NCI-H748 (cell line): ENCODE measurements around the gene RASGEF1B.

Source experiments
- DNase-seq: peaks from one replicate; lab custom pipeline; 2025; ENCODE audit not compliant: unreplicated experiment; lab: John Stamatoyannopoulos, UW

The RASGEF1B gene

GRCh38 chr4:81466841-81467671 is 4.7 kb downstream of the RASGEF1B start:
- peak; percentile 79 for DNase-seq

GRCh38 chr4:81465406-81466340 is 6.0 kb downstream of the RASGEF1B start:
- peak; percentile 93 for DNase-seq

DNA sequence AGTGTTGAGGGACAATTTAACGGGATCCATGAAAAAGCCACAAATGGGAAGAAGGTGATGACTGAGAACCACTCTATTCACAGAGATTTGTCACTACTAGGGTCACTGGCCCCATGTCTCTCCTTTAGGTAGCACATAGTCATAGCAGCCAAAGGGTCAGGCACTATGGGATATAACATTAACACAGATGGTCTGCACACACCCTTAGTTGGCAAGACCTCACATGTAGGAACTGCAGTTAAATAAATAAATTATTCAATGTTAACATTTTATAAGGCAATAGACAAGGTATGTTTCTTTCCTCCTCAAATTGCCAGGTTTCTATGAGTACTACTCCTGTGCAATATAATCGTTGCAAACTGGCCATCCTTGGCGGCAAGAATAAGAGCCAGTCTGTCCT is 10.9 kb downstream of the RASGEF1B start:
- no peak for DNase-seq

DNA sequence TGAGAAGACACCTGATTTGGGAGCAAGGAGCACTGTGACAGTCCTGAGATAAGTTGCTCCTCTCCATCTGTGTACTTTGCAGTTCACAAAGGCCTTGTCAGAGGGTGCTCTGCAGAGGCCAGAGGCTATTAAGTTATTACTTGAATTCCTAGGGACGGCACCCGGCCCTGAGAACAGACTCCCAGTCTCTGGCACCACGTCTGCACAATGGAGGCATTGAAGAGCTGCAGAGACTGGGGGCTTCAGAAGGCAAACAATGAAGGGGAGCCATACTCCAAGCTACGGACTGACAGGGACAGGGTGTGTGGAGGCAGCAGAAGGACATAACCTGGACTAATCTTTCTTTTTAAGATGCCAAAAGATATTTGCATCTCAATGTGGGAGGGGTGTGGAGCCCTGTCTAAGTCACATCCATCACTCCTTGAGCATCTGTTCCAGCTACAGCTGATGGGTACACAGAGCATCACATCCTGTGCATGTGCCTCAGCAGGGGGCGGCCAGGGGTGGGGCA is 11.5 kb downstream of the RASGEF1B start:
- peak; percentile 44 for DNase-seq

GRCh38 chr4:81459228-81459627 is 12.5 kb downstream of the RASGEF1B start:
- peak; percentile 16 for DNase-seq

DNA sequence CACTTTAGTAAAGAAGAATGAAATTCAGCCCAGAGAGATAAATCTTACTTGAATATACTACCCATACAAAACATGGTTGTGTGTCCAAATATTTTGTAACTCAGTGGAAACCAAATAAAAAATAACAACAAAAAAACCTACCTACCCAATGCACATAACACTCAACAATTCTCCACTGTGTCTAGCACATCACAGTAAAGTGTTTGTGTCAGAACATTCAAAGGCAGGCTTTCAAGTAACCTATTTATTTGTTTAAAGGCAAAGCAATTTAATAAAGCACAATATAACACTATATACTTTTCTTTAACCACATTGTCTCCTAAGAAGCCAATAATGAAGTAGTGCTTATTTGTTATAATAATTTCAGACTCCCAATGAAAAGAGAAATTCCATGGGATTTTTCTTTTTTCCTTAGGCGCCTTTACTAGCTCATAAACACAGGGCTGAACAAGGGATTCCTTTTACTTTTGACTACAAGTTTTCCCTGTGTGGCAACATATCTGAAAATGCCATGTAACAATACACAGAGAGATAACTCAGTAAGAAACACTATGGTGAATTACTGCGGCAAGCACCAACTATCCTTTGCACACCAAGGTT is 13.7 kb downstream of the RASGEF1B start:
- DNase-seq, result no peak

DNA sequence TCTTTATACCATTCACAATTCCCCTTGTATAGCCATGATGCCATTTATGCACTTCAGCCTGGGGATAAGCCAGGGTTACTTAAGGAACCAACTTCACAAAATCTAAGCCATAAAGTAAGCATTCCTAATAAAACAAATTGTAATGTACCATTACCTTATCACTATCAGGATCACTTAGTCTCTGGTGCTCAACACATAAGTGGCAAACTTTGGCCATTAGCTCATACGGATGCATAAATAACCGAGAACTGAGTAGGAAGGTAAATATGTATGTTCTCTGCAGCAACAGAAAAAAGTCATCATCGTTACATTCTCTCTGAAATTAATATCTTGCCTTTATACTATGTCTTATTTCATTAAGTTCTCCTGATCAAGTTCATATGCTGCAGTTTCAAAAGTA is 14.4 kb downstream of the RASGEF1B start:
- DNase-seq, result no peak

DNA sequence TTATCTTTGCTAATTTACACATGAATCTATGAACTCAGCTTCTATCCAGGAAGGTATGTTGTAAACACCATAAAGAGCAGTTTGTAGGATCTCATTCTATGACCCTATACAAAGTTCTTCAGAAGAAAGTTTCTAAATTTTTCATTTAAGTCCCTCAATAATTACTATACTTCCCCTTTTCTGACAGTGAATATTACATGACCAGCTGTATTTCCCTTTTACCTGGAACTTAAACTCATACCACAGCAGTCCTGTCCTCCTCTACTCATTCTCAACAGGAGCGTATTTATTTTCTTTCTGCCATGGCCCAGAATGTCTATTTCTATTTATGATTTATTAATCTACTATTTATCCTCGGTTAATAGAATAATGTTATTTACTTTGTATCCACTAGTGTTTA is 15.8 kb downstream of the RASGEF1B start:
- DNase-seq, result no peak

DNA sequence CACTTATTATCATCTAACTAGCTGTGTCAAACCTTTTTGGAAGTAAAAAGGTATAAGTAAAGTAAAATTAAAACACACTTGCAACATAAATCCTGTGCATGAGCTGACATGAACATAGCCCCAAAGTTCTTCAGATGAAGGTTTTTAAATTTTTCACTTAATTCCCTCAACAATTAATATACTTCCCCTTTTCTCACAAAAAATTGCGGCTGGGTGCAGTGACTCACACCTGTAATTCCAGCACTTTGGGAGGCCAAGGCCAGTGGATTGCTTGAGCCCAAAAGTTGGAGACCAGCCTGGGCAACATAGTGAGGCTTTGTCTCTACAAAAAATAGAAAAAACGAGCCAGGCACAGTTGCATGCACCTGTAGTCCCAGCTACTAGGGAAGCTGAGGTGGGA is 16.8 kb downstream of the RASGEF1B start:
- no peak for DNase-seq

DNA sequence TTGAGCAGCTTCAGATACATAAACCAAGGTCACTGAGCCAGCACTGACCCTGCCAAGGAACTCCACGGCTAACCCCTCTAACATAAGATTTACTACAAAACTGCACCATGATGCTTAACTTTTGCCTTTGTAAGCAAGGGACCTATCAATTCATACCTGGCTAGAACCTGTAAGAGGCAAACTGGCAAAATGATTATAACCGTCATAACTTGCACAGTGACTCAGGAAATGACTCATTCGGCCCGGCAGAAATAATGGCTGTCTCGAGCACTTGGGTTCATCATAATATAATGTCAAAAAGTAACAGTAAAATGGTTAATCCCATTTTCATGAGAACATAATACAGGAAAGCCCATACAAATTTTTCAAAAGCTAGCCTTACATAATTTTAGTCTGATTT is 17.2 kb downstream of the RASGEF1B start:
- DNase-seq, result no peak

- DNase-seq, result peak; percentile 1
Observed at GRCh38 chr4:81453024-81453423, 18.7 kb downstream of the RASGEF1B start.

- no peak for DNase-seq
Observed at GRCh38 chr4:81452452-81453006, 19.2 kb downstream of the RASGEF1B start.

GRCh38 chr4:81449015-81449414 is 22.7 kb downstream of the RASGEF1B start:
- DNase-seq, result no peak

GRCh38 chr4:81447566-81448229 is 24.0 kb downstream of the RASGEF1B start:
- no peak for DNase-seq

- no peak for DNase-seq
Observed at GRCh38 chr4:81446634-81447033, 25.1 kb downstream of the RASGEF1B start.

DNA sequence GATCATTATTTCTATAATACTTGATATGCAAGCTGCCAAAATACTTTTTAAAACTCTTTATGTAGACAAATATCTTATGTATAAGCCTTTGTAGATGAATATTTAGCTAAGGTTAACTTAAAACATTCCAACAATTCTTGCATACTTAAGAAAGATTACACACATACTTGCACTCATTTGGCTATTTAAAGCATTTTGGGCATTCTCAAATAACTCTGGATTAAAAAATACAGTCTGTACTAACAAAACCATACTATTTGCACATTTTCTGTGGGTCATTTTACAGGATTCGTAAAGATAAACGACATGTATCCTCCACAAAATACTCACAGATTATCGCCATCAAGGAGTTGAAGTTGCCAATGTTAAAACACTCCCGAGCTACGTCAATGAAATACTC is 26.5 kb downstream of the RASGEF1B start:
- no peak for DNase-seq

- no peak for DNase-seq
Observed at GRCh38 chr4:81442484-81443085, 29.1 kb downstream of the RASGEF1B start.

DNA sequence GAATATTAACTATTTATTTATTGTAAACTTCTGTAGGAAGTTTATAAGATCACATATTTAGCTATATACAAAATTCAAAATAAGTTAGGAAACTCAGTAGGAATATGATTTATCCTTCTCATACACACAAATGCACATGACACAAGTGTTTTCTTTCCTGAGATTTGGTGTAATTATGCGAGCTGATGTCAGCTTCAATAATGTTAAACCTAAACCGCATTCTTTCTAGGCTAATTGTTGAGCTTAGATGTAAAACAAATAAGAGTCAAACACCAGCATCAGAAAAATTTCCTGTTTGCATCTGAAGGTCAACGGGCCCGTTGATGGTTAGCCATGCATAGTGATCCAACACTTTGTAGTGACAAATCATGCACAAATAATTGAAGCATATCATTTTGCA is 30.8 kb downstream of the RASGEF1B start:
- DNase-seq, result no peak

GRCh38 chr4:81436941-81437574 is 34.6 kb downstream of the RASGEF1B start:
- no peak for DNase-seq

DNA sequence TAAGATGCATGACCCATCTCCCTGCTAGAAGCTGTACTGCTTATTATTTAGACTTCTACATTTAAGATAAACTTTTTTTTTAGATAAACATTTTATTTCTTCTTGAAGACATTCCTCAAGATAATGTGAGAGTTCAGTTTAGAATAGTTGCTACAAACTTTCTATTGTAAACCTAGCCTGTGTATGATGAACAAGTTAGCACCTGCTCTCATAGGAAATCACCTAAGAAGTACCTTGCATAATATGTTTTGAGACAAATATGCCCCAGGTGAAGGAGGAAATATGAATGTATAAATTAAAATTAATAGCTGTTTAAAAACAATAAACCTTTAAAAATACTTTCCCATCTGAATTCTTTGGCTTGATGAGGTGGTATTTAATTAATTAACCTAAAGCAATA is 35.6 kb downstream of the RASGEF1B start:
- no peak for DNase-seq
